ENCODE results near the gene ASMTL.

DNA sequence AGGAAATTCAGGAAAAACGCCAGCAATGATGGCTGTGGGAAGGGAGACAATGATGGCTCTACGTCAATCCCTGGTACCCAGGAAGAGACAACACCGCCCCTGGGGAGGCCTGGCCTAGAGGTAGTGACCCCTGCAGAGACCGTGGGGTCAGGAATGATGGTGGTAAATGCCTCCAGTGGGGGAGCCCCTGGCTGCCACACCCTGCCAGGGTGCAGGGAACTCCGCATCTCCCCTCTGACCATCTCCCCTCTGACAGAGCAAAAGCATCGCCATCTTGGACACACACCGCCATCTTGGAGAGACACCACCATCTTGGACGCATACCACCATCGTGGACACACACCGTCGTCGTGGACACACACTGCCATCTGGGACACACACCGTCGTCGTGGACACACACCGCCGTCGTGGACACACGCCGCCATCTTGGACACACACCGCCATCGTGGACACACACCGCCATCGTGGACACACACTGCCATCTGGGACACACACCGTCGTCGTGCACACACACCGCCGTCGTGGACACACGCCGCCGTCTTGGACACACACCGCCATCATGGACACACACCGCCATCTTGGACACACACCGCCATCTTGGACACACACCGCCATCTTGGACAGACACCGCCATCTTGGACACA, 9.9 kb downstream of the ASMTL start:
- TF ChIP-seq NFKBIZ (CRISPR knock-in tag; IDR thresholded peaks at IDR 0.05), result no peak
- TF ChIP-seq CBX5 (CRISPR knock-in tag; IDR thresholded peaks at IDR 0.05; ENCODE audit: borderline replicate concordance), result no peak
